Astrocyte of the cerebellum (primary cell): ENCODE data around the gene PLPP4.

Experiments used
- DNase-seq: peaks from one replicate; pipeline ENCODE4 v3.0.0-alpha.2; 2011; ENCODE audit warnings: low read depth
- H3K4me3 ChIP-seq: 2 replicates; pipeline ENCODE4 v1.5.1; 2011; ENCODE audit warnings: mild to moderate bottlenecking, low read depth, low read length, moderate library complexity
- CTCF ChIP-seq: IDR thresholded peaks from 2 replicates; pipeline ENCODE4 v1.5.1; 2012; ENCODE audit warnings: low read length, low read depth, moderate library complexity, mild to moderate bottlenecking; ENCODE audit errors: missing control alignments
- in situ Hi-C: cut with HindIII; loops from 2 replicates; pipeline ENCODE4 v1.10.0; 2017; ENCODE audit warnings: low sequenced_read_pairs

The PLPP4 gene

DNA sequence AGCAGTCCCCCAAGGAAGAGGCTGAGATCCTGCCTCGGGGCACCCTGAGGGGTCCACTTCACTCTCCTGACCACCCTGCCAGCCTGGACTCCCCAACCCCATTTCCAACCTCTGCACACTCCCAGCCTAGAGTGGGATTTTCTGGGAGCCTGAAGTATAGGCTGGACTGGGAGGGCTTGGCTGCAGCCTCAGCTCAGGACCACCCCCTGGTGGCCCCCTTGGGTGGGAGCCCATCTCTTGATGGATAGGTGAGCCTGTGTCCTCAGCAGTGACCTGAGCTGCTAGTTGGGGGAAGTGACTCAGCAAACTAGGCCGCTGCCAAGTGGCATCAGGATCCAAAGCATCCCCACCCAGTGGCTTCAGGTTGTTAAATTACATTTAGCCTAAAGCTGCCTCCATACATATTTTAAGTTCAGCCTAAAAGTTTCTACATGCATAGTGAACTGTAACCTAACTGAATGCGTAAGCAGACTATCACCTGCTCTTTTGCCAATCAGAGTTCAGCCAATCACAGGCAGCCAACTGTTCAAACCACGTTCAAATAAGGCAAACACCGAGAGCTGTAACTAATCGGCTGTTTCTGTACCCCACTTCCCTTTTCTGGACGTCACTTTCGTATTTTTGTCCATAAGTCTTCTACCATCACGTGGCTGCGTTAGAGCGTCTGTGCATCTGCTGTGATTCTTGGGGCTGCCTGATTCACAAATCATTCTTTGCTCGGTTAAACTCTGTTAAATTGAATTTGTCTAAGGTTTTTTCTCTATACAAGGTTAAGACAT is 144.0 kb downstream of the PLPP4 start:
- peak; percentile 57 for TF ChIP-seq CTCF
- peak; percentile 9 for DNase-seq

GRCh38 chr10:120601999-120602398 is 145.0 kb downstream of the PLPP4 start:
- in situ Hi-C loops: no loop called here
- no peak for DNase-seq
- TF ChIP-seq CTCF: no peak
- H3K4me3 ChIP-seq: no peak overlapping the region

More for the DNA sequence above, 144.0 kb downstream of the PLPP4 start:
- in situ Hi-C loops: no loop called here
- no peak overlapping the region for H3K4me3 ChIP-seq

DNA sequence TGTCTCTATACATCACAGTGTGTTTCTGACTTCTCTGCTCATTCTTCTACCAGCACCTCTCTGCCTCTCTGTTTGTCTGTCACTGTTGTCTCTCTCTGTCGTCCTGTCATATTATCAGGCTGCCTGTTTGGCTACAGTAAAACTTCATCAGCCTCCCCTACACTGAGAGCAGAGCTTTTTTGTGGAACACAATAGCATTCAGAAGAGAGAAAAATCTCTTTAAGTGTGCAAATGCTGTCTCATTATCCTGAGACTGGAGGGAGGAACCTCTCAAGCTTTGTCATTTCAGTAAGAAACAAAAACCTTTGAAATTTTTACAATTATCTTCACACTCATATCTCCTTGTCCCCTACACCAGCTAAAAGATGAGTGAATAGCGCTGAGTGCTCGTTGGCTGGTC is 148.4 kb downstream of the PLPP4 start:
- no peak for DNase-seq
- TF ChIP-seq CTCF: no peak
- H3K4me3 ChIP-seq: no peak overlapping the region
- in situ Hi-C loops: no loop called here

GRCh38 chr10:120606051-120606764 is 149.2 kb downstream of the PLPP4 start:
- DNase-seq: no peak
- in situ Hi-C loops: no loop called here
- no peak for TF ChIP-seq CTCF
- H3K4me3 ChIP-seq: no peak overlapping the region

DNA sequence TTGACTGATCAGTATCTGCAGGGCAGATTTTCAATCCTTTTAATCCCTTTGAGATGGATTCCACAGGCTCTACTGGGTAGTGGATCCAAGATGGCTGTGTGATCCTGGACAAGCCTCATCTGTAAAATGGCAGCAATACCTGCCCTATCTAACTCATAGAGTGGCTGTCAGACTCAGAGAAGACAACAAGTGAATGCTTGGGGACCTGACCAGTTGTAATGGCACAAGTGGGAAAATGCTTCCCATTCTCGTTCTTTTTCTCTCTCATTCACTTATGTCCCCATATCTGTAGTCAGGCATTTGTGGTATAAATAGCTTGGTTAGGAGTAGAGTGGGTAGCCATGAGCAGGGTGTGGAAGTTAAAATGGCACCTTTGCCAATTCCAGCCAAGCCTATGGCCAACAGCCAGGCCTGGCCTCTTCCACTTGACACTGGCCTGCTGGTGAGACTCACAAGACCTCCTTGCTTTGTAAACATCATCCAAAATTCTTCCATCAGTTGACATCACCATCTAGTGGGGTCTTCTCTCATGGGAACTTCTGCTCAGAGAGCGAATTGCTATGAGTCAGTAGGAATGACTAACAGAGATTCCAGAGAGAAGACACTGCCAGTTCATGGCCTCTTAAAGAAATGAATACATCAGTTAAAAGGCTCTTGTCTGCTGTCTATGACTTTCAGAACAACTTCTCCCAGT is 150.1 kb downstream of the PLPP4 start:
- DNase-seq: peak; percentile 41
- in situ Hi-C loops: no loop called here

More for the DNA sequence above, 150.1 kb downstream of the PLPP4 start:
- no peak overlapping the region for H3K4me3 ChIP-seq
- TF ChIP-seq CTCF: no peak
